ENCODE data around the gene ANAPC2. TPM values are rescaled to one million over a fixed set of nuclear protein-coding genes. Genes with fewer than 3 reads are reported as not detected.

The ANAPC2 gene
- total RNA-seq, 1 experiment from 2014 or later: 80.9 TPM

GRCh38 chr9:137138058-137138721 lies 50.2 kb downstream of the ANAPC2 start (continued):
- no peak for TF ChIP-seq ARID4B (CRISPR knock-in tag; IDR thresholded peaks at IDR 0.05; ENCODE audit: borderline replicate concordance)
- no peak for TF ChIP-seq PRDM15 (CRISPR knock-in tag; IDR thresholded peaks at IDR 0.05)
- TF ChIP-seq ZSCAN18 (CRISPR knock-in tag; IDR thresholded peaks at IDR 0.05): no peak
- TF ChIP-seq USF2 (CRISPR knock-in tag; IDR thresholded peaks at IDR 0.05): no peak
- no peak for TF ChIP-seq SMAD3 (CRISPR knock-in tag; IDR thresholded peaks at IDR 0.05; ENCODE audit: borderline replicate concordance)
- TF ChIP-seq NFATC4 (CRISPR knock-in tag; IDR thresholded peaks at IDR 0.05): no peak
- TF ChIP-seq HMGXB4 (CRISPR knock-in tag; IDR thresholded peaks at IDR 0.05): no peak
- TF ChIP-seq KAT7 (CRISPR knock-in tag; IDR thresholded peaks at IDR 0.05; ENCODE audit: borderline replicate concordance): no peak
- TF ChIP-seq RORB (CRISPR knock-in tag; IDR thresholded peaks at IDR 0.05): no peak
- TF ChIP-seq EMX1 (CRISPR knock-in tag; IDR thresholded peaks at IDR 0.05): no peak

- Mint-ChIP-seq H3K4me1 (peaks cover 6% of the 10 kb centered on the region; the same call in 1 of the 2 replicates), H3K27me3 (ENCODE audit: low read depth) (peaks cover 72% of the 10 kb centered on the region), H3K36me3 (no peaks in the 10 kb centered on the region), H3K9me3 (no peaks in the 10 kb centered on the region), H3K27ac (no peak overlapping the region), H3K4me3 (no peak overlapping the region)
- TF ChIP-seq JAZF1 (CRISPR knock-in tag; IDR thresholded peaks at IDR 0.05) (no peak), ZNF532 (CRISPR knock-in tag; IDR thresholded peaks at IDR 0.05; ENCODE audit: borderline replicate concordance) (no peak), GRHL2 (CRISPR knock-in tag; IDR thresholded peaks at IDR 0.05; ENCODE audit: insufficient replicate concordance, severe bottlenecking) (no peak)
- no peak for ATAC-seq
- DNase-seq (ENCODE audit: low spot score): no peak
- ChIA-PET CTCF (interaction anchor here (0.8 to 2.9 kb wide), 12 partner anchors 7 to 108 kb away, joined by 3 to 17 read pairs (median 4); partner anchors contain the start of genes LRRC26, MAN1B1, NPDC1 and TUBB4B), POLR2A (interaction anchor here (1.5 kb wide), 1 partner anchor 104 kb away, joined by 4 read pairs; no protein-coding TSS in a partner anchor)
These were observed 51.3 kb downstream of the ANAPC2 start for GRCh38 chr9:137136881-137137607.

All from WTC11 (cell line).